ENCODE results near the gene MROH9.

MROH9 gene

DNA sequence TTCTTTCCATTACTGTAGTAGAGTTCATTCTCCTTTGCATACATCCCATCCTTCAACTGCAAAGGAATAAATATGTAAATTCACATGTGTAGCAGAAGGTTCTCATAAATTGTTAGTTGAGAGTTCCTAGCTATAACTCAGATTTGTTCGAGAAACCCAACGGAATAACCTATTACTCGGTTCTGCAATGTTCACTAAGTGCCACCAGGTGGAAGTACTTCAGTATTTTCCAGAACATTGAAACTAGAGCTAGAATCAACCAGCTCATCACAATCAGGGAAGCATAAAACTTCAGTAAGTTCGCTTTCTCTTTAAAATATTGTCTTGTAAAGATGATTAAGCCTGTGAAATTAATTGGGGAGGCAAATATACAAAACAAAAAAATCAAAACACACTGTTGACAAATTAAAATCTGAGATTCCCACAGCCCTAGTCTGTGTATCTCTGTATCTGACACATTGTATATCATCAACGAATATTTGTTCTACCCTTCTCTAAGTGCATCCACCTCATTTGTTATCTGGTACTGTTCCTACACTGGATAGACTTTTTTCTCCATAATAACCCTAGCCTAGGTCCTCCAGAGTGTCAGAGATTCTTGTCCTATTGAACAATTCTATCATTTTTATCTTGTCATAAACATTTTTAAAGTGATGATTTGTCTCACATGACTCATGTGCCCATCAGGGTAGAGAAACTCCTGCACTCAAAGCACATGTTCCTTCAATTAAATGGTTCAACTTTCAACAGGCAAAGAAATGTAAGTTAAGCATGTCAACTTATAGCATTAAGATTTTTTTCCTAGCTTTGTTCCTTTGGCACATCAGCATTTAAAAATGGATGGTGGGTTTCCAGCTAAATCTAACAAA, 31.9 kb downstream of the MROH9 start:
- DNase-seq = no peak

DNA sequence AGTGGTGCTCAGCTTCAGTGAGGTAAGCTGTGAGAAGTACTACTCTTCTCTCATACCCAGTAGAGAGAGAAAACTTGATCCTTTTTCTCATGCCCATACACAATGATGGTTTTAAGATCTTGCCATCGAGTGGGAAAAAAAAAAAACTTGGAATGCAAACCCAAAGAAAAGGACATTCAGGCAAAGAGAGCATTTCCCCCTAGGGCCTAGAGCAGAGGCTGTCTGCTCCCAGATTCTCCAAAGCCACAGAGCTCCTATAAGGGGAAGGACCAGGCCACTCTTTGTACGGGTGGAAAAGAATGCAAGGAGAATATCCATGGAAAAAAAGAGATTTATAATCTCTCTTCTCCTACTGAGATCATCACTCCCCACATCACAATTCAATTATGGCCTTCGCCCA, 34.9 kb downstream of the MROH9 start:
- DNase-seq = no peak

DNA sequence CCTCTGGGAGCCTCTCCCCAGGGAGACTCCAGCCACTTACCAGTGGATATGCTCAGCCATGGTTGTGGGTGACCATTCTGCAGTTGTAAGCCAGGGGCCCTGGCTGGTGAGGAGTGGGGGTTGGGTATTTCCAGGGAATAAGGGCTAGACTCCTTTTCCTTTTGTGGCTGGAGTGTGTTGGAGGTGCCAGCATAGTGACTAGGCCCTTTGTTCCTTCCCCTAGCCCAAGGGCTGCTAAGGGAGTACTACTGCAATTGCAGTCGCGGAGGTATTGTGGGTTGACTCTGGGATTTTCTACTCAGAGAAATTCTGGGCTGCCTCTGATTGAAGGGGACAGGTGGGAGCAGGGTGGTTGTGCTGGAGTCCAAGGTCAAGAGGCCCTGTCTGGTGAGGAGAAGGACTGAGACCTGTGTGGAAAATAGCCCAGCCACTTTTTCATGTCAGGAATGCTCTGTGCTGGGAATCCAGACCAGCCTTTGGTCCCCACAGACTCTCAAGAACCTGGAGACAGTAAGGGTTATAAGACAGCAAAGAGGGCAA, 43.1 kb downstream of the MROH9 start:
- DNase-seq = no peak

DNA sequence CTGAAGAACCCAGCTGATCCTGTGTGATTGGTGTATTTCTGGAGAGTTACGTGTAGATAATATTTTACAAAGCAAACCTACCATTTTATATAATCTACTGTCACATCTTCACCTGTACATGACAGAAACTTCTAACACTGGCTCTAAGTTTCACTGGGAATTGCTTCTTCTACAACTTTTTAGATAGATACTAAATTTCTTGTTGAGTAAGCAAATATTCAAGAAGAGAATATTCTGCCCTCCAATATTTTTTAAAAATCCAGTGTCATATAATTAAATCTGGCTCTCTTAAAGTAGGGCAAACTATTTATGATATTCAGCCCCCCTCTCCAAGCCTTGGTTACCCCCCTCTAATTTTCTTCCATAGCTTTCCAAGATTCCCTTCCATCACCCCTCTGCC, 50.1 kb downstream of the MROH9 start:
- no peak for DNase-seq

DNA sequence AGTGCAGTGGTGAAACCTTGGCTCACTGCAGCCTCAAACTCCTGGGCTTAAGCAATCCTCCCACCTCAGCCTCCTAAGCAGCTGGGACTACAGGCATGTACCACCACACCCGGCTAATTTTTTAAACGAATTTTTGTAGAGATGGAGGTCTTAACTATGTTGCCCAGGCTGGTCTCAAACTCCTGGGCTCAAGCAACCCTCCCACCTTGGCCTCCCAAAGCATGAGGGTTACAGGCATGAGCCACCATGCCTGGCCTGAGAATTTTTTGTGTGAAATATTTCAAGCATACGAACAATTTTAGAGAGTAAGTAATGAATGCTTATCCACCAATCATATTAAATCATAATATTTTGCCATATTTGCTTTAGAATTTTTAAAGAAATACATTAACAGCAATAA, 51.6 kb downstream of the MROH9 start:
- no peak for DNase-seq

DNA sequence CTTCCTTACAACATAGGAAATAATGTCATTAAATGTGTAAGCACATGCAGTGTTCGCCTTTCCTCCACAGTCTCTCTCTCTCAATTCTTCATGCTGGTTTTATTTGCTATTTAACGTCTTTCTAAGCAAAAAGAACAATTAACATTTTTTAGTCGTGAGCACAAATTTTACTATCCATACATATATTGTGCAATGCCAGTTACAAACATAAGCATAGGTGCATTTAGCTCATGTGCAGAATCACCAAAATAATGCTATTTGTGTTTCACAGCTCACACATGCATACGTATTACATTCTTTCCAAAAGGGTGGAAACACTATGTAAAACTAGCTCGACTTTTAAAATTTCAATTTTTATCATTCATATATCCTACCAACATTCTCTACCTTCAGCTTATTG, 52.1 kb downstream of the MROH9 start:
- DNase-seq = no peak

DNA sequence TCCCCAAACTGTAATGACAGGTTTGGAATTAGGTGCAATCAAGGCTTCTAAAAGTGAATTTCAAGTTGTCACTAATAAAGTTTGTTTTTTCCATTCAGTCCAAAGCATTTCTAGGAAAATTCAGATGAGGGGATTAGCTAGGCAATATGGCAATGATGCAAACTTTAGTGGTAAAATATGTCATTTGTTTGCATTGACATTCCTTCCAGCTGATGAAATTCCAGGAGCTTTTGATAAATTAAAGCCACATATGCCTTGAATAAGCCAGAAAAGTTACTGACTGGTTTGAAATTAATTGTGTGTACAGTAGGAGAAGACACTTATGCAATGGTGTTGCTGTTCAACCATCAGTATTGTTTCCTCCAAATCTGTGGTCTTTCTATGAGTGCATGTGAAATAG, 57.8 kb downstream of the MROH9 start:
- DNase-seq = no peak

DNA sequence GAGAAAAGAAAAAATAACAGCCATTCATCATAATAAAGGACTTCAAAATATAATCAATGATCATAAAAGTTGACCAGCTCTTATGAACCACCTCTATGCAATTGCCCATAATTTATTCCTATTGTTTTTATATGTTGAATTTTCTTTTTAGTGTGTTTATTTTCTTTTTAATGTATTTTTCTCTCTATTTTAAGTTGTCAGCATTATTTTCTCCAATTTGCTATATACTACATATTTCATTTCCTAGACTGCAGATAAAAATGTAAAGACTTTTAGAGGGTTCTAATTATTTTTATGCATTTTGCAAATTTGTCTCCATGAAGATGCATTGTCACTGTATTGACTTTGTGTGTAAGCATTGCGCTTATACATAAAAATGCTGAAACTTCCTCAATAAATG, 58.4 kb downstream of the MROH9 start:
- DNase-seq = no peak

DNA sequence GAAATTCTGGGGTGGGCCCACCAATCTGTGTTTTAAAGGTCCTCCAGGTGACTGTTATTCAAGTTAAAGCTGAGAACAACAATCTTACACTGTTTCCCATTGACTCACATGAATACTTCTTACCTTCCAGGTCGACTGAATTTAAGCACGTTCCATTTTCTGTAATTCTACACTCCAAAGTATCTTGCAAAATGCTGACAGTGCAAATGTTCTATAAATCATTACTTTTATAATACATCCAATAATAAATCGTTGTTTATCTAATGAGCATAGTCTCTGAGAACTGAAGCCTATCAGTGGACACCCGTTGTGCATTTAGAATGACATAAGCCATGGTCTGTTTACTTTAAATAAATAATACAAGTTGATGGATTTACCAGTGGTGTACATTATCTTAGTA, 79.5 kb downstream of the MROH9 start:
- no peak for DNase-seq

DNA sequence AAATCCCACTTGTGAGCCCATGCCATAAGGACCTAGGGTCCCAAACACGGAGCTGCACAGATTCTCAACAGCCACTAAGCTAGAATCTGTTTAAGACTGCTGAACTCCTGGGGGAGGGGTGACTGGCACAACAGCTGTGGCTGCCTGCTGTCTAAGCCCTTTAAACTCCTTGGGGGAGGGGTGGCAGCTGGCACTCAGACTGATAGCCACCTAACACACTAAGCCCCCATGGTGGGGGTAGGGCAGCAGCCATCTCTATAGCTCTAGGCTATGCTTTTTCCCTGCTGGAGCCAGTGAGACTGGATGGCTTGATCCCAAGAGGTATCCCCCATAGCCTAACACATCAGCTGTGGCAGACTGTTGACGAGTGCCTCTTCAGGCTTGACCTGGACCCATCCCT, 82.1 kb downstream of the MROH9 start:
- DNase-seq = no peak

DNA sequence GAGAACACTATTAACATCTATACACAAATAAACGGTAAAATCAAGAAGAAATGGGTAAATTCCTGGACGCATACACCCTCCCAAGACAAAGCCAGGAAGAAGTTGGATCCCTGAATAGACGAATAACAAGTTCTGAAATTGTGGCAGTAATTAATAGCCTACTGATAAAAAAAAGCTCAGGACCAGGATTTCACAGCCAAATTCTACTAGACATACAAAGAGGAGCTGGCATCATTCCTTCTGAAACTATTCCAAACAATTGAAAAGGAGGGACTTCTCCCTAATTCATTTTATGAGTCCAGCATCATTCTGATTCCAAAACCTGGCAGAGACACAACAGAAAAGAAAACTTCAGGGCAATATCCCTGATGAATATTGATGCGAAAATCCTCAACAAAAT, 84.6 kb downstream of the MROH9 start:
- no peak for DNase-seq

DNA sequence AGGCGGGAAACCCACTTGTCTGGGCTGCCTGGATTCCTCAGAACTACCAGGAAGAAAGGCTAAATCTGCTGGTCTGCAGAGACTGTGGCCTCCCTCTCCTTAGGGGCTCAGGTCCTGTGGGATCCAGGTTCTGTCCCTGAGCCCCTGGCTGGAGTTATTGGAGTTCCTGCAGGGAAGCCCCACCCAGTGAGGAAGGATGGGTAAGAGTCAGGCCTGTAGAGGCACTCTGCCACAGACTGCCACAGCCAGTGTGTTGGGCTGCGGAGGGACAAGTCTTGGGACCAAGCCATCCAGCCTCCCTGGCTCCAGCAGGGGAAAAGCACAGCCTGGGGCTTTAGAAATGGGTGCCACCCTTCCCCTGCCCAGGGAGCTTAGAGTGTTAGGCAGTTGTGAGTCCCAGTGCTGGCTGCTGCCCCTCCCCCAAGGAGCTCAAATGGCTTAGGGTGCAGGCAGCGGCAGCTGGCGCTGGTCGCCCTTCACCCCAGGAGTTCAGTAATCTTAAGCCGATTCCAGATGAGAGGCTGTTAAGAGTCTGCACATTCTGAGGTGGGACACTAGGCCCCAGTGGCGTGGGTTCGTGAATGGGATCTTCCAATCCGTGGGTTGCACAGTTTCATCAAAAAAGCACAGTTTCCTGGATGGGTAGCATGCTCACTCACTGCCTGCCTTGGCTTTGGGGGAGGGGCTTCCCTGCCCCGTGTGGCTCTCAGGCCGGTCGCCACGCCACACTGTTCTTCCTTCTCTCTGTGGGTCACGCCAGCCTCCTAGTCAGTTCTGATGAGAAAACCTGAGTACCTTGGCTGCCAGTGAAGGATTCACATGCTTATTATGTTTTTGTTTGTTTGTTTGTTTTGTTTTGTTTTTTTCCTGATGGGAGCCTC, 97.7 kb downstream of the MROH9 start:
- no peak for DNase-seq

DNA sequence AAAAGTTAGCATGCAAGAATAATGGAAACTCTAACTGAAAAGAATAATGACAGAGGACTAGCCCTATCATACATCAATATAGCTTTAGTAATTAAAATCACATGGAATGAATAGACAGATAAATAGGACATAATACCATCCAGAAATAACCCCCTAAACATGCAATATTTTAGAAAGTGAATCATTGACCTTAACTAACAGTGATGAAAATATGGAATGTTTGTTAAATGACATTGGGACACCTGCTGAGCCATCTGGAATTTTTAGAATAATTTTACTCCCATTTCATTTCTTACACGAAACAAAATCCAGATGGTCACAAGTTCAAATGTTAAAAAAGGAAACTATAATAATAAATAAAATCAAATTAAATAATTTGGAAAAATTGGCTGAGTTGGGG, 102.3 kb downstream of the MROH9 start:
- DNase-seq = no peak

DNA sequence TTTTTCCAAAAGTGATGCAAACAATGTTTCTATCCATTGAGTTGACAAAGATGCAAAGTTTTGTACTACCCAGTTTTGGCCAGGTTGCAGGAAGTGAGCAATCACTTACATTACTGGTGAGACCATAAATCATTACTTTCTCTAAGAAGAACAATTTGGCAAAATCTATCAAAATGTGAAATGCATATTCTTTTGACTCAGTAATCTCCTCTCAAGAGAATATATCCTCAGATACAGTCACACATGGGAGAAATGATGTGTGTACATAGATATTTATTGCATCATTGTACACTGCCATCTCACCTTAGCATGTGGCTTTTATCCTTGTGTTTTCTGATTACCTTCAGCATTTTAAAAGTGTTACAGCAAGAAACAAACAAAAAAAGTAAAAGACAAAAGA, 103.0 kb downstream of the MROH9 start:
- no peak for DNase-seq

DNA sequence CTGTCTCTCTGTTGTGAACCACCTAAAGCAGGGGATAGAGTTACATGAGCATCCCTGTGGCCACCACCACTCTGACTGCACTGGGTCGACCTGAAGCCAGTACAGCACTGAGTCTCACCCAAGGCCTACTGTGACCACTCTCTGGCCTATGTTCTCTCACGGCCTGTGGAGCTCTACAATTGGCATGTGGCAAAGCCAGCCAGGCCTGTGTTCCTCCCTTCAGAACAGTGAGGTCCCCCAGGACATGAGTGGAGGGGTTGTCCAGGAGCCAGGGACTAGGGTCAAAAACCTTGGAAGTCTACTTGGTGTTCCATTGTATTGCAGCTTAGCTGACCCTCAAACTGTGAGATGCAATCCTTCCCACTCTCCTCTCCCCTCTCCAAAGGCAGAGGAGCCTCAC, 112.7 kb downstream of the MROH9 start:
- DNase-seq = no peak

DNA sequence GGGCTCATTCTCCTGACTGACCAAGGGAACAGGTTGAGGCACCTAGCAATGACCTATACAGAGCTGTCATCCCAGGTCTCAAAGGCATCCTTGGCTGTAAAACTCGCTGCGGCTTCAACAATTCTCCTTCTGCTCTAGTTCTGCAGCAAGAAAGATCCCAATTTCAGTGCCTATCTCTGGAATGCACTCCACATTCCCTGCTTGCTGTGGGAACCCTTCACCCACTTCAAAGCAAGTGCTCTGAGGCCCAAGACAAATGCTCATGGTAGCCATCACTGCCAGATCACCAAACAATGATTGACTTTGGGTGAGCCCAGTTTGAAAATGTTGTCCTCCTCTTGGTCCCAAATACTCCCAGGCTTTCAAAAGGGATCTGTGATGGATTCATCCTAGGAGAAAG, 117.6 kb downstream of the MROH9 start:
- no peak for DNase-seq

DNA sequence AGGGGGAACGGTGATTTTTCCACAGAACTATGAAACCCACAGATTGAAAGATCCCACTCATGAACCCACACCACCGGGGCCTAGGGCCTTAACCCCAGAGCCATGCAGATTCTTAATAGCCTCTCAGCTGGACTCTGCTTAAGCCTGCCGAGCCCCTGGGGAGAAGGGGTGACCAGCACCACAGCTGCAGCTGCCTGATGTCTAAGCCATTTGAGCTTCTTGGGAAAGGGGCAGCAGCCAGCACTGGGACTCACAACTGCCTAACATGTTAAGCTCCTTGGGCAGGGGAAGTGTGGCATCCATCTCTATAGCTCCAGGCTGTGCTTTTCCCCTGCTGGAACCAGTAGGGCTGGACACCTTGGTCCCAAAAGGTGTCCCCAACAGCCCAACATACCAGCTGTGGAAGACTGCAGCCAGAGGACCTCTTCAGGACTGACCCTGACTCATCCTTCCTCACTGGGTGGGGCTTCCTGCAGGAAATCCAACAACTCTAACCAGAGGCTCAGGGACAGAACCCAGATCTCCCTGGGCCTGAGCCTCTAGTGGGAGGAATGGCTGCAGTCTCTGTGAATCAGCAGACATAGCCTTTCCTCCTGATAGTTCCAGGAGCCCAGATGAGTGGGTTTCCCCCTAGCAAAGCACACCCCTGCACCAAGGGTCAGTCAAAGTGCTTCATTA, 120.8 kb downstream of the MROH9 start:
- DNase-seq = no peak

DNA sequence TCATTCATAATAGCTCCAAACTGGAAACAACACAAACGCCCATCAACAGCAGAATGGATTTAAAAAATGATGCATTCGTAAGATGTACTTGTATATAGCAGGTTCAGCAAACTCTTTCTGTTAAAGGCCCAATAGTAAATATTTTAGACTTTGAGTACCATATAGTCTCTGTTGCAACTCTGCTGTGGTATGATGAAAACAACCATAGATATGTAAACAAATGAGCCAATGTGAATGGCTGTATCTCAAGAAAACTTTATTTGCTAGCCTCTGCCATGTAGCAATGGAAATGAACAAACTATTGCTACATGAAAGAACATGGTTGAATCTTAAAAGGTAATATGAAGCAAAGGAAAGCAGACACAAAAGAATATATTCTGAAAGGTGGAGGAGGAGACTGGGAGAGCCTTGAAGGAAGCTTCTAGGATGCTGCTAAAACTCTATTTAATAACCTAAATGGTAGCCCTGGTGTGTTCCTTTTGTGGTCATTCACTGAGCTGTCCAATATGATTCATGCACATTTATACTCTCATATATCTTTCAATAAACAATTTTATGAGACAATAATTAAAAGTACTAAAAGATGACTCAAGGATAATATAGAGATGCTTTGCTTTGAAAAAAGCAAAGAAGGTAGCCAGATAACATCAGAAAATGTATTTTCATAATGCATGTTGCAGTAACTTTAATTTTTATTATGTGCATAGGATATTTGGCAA, 126.2 kb downstream of the MROH9 start:
- DNase-seq = no peak

DNA sequence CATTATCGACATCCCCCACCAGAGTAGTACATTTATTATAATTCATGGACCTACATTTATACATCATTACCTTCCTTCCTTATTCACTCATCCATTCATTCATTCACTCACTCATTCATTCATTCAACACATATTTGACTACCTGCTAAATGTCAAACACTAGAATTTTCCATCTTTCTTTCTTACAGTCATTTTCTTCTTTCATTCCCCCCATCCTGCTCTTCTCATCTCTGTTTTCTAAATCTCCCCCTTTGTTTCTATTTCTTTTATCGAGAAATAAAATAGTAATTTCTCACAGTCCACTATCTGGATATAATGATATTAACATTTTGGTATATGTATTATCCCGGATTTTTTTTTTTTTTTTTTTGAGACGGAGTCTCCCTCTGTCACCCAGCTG, 127.6 kb downstream of the MROH9 start:
- DNase-seq = no peak

DNA sequence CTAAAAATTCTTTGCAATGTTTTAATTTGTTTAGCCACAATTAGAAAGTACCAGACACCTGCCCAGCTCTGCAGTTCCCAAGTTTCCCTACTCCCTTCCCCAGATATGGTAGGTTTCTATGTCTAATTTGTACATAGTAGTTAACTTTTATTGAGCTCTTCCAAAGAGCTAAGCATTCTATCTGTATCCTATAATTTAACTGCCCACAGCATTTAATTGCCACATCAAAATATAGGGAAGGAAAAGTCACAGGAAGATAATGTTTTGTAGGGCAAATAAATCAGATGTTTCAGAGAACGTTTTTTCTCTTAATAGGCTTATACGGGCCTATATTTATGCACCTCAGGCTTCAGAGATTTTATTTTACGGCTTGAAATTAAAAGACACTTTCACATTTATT, 139.7 kb downstream of the MROH9 start:
- no peak for DNase-seq

DNA sequence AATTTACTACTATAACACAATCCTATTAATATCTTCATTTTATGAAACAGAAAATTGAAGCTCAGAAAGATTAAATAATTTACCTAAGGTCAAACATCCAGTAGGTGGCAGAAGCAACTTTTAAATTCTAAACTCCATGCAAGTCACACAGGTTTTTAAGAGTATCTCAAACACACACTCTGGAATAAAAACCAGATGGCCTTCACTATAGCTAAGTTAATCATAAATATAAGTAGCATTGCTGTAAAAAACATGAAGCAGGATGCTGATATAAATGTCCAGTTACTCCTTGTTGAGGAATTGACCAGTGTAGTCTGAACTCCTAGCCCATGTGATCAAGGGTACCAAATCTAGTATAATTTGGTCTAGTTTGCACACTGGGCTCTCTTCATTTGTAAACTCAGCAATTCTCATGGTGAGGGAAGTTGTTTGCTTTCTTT, 146.0 kb downstream of the MROH9 start:
- no peak for DNase-seq

DNA sequence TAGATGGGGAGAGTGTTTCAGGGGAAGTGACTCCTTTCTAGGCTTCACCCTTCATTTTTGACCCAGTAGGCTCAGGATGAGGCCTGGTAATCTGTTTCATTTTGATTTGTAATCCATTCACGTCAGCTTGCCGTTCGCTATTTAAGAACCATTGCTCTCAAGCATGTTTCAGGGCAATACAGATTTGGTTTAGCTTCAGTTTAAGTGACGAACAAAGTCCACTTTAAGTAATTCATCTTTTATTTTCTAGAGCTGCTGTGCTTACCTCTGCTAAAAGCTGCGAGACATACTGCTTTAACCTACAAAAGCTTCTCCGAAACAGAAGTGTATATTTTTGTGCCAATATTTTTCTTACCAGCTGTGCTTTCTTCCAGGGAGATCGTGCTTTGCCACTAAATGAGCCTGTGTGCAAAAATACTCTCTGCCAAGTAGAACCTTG, 146.4 kb downstream of the MROH9 start:
- DNase-seq = no peak

DNA sequence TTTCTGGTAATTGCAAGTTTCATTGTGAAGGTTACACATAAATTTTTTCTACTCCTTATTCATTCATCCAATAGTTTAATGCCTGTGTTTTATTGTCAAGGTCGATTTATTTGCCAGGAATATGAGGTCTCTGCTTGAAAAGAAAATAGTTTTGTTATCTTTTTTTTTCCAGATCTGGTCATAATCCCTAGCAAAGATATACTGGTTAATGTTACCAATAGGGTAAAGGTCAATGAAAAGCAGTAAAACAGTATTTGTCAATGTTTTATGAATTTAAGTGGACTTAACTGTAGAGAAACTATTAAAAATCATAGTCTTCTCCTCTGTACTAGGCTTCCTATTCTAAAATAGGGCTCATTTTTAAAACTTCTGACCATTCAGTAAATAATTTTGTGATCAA, 147.3 kb downstream of the MROH9 start:
- DNase-seq = no peak
